Left lobe of liver (tissue), 2 donors: ENCODE data around the gene CZIB. TPM values are rescaled to one million over a fixed set of nuclear protein-coding genes. Genes with fewer than 3 reads are reported as not detected.
A peak's percentile ranks its signal among the peaks of the same experiment; 100 is the strongest.

Source experiments
- ATAC-seq: fragments of 200-7000 bp; cut with Tn5 transposase; one replicate; pipeline ENCODE4 v1.9.1; 2020; ENCODE audit warnings: mild to moderate bottlenecking, moderate library complexity
- DNase-seq: peaks from one replicate; pipeline ENCODE4 v3.0.0-alpha.2; 2020; ENCODE audit warnings: low spot score
- total RNA-seq: library from RNA; stranded (reverse); gene quantifications from one replicate; pipeline ENCODE4 v1.2.1, GENCODE V29; 2021
- donor health status: DM: no; HTN: no; CAD: no; lungs with moderate emphysema.
- donor health status: DM: no; HTN: yes; CAD: no.

The CZIB gene
- total RNA-seq = 27.7 TPM

DNA sequence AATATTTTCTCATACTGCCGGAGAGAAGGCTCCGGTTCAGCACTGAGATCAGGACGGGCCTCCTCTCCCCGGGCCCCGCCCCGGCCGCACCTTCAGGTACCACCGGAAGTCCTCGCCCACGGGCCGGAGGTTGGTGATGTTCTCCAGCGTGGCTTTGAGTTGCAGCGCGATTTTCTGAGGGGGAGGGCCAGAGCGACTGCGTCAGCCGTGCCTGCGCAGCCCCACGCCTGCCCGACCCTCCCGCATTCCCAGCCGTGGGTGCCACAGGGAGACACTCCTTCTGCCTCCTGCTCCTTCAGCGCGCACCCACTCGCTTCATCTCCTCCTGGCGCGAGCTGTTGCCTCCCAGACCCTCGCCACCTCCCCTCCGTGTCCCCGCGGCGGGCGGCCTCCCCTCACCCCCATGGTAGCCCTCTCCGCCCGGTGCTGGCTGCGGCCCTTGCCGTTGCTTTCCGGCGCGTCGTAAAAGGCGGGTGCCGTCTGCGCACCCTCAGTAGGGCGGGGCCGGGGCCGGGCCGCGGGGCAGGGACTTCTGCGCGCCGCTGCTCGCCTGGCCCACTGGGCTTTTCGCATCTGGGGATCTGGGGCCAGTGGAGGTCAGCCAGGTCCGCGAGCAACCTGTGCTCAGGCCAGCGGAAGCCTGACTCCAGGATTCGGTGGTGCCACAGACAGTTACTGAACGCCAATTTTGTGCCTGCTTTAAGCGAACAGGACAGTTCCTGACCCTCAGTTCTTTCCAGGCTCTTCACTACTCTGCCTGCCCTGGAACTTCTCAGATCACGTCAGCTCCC lies at the start of gene CZIB:
Gene CZIB, minus strand, starts transcription at position 464 of the 791 bp plus-strand sequence. Its CDS starts 59 bp downstream, at position 405.
- ATAC-seq (peak; percentile 91), DNase-seq (peak; percentile 97)

DNA sequence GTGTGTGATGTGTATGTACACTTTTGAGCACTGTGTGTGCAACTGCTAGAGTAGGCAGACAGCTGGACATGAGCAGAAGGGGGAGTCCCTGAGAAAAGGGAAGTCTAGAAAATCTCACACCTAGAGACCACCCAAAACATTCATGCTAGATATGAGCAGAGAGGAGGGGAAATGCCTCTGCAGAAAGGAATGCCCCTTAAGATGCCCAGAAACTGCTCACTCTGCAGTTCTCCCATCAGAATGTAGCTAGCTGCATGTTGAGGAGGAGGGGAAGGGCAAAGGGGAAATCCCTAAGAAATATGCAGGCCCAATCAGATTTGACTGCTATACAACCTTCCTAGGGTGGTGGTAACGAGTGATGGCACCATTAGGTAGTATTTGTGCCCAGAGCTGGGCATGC lies 49.7 kb upstream of the CZIB start:
- DNase-seq = no peak
- ATAC-seq = no peak

DNA sequence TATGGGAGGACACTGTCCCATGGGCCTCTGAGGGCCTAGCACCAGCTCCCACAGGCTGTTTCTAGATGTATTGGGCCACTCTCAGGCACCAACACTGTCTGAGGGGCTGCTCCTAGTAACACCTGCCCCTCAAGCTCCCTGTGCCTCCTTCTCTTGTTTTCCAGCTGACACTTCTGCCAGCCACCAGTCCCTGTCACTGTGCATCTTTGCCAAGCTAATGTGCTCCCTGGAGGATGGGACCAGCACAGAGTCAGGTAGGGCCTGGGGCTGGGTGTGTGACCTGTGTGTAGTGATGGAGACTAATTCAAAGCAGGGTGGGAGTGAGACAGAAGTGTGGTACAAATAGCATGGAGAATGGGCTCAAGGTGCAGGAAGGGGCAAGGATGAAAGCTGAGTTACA lies 47.3 kb upstream of the CZIB start:
- DNase-seq (no peak), ATAC-seq (no peak)

DNA sequence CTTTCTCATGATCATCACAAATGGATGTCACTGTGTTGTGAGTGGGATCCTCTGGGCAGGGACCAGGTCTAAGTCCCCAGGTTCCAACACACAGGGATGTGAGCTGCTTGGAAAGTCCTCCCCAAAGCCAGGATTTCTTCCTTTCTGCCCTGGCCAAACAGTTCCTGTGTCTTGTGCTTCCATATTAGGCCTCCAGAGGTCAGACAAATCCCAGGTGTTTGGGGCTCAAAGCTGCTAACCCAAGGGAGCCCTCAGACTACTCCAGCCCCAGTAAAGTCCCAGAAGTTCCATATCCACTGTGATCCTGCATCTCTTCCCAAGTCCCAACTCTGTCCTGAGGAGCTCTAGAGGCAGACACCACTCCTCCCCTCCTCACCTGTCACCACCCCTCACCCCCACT lies 45.6 kb upstream of the CZIB start:
- peak; percentile 42 for ATAC-seq
- DNase-seq = no peak

DNA sequence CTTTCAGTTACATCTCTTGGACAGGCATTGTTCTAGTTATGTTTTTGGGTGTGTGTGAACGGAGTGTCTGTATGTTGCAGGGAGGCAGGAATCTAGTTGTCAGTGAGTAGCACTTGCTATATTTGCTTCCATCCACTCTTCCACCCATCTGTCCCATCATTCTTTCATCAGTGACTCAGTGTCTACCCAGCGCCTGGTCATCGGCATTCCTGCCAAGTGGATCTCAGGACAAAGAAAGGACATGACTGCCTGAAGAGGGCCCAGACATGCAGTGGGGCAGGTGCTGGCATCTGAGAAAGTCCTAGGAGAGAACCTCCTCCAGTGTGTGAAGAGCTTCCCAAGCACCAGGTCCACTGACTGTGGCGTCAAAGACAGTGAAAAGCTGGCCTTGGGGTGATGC lies 45.1 kb upstream of the CZIB start:
- no peak for ATAC-seq
- no peak for DNase-seq

DNA sequence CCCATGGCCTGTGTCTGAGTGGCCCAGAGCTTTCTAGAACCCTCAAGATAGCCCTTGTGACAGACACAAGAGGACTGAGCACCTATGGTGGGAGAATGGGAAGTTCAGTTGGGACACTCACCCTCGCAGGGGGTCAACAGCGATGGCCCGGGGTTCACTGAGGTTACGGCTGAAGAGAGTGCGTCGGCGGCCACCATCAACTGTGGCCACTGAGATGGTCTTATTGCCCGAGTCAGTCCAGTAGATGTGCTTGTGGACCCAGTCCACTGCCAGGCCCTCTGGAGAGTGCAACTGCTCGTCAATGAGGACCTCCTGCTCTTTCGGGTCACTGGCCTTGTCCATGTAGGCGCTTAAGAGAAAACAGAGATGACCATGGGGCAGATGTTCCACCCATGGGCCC lies 43.6 kb upstream of the CZIB start:
- DNase-seq = no peak
- no peak for ATAC-seq

DNA sequence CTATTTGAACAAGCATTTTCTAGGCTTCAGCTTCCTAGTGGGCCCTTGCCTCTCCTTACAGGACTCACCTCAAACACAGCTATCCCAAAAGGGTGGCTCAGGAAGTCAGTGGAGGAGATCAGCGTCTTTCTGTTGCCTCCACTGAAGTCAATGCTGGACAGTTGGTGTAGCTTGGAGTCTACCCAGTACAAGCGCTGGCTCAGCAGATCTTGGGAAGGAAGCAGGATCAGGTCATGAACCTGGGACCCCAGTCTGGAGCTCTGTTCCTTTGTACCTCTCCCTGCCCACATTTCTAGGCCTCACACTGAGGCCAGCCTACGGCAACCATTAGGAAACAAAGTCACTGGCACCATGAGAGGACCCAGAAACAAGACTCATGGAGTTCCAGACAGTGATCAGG lies 41.6 kb upstream of the CZIB start:
- no peak for DNase-seq
- ATAC-seq = no peak

DNA sequence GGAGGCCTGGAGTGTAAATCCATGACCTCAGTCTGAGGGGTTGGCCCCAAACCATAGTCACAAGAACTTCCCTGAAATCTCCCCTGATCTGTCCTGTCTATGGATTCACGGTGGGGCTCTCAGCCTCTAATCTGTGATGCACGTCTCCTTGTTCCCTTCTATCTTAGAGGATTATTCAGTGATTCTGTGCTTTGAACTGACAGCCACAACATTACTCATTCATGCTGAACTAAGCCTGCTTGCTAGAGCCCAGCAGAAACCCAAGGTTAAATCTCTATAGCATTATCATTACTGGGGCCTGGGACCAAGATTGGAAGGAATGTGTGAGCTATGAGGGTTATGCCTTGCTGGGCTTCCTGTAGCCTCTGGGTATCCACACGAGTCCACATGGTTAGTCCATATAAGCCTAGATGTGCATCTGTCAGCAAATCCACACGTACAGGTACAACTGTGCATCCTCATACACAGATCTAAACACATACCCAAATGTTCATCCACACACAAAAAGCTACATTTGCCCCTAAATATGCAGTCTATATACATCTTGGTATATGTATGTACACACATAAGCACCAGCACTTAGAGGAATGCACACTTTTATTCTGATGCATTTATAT lies 40.3 kb upstream of the CZIB start:
- no peak for ATAC-seq
- no peak for DNase-seq

DNA sequence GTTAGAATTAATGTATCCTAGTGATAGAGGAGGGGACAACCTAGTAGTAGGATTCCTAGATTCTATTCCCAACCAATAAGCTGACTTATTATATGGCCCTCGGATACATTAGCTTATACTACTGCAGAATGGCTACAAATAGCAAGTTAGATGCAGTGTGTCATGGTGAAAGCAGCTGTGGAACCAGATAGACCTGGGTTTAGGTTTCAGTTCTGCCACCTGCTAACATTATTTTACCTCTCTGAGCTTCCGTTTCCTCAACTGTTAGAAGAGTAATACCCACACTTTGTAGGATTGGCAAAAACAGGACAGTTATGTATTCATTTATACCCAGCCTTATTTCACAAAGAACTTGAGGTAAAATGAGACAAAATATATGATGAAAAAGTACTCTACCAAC lies 39.5 kb upstream of the CZIB start:
- DNase-seq (no peak), ATAC-seq (no peak)

DNA sequence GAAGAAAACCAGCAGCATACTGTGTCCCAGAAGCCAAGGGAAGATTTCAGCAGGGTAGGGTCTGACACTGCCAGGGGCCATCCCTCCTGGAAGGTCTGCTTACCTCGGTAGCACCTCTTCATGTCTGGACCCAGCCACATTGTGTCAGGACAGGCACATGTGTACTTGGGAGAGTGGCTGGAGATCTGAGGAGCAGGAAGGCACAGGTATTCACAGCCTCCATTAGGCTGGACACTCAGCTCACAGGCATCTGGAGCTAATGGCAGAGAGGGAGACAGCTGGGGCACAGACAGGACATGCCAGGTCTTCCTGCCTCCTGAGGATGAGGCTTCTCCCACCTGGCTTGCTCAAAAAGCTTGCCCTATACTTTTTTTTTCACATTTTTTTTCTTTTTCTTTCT lies 37.8 kb upstream of the CZIB start:
- no peak for ATAC-seq
- peak; percentile 34 for DNase-seq

DNA sequence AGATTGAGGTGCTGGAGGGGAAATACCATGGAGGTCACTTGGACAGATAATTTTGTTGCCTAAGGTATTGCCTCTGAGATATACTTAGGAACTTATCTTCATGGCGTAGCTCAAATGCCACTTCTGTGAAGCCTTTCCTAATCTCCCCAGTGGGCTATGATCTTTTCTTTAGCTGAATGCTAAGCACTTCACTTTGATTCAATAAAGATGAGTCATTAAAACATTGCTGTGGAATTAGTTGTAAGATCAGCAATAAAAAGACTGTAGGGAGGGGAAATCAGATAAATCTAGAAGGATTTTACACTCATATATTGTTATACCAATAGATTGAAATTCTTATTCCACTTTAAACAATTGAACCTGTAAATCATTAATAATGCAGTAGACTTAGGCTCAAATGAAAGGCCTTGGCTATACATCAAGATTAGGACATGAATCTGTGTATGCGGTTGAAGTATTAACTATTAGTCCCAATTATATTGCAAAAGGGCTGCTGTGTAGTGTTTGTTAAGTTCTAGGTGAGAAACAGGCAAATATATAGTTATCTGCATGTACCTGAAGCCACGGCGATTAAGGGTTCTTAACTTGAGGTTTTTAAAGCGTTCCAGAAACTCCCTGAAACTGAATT lies 37.1 kb upstream of the CZIB start:
- ATAC-seq (no peak), DNase-seq (no peak)

DNA sequence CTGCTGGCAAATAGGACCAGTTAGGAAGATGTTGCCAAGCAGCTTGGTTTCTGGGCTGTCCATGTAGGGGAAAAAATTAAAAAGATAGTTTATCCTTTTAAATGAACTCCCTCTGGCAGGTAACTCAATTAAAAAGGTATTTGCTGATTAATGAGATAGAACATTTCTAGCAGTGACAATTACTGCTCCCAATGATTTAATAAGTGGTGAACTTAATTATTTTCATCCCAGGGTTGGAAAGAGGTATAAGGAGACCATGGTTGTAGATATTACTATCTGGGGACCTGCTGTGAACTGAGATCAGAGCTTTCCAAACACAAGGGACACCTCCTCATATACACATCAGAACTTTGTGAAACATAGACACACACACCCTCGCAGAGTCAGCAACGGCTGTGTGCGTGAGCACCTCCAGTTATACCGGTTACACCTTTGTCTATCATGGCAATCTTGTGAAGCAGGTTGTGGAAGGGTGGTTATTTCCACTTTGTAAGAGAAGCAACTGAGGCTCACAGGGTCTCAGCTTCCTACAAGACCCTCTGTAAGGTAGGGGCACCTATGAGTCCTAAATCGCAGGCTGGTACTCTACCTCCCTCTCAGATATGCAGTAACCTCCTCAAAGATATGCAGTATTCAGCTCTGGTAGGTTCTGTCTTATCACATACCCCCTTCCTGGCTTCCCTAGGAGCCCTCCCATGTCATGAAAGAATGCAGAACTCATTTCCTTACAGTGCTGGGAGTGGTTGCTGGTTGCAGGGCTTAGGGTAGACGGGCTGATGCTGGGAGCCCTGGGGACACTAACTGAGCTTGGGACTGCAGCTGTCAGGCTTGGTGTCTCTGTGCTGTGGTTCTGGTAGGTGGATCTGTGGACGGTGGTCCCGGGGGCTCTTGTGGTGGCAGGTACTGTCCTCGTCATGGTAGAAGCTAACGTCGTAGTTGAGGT lies 36.3 kb upstream of the CZIB start:
- DNase-seq = peak; percentile 21
- no peak for ATAC-seq

DNA sequence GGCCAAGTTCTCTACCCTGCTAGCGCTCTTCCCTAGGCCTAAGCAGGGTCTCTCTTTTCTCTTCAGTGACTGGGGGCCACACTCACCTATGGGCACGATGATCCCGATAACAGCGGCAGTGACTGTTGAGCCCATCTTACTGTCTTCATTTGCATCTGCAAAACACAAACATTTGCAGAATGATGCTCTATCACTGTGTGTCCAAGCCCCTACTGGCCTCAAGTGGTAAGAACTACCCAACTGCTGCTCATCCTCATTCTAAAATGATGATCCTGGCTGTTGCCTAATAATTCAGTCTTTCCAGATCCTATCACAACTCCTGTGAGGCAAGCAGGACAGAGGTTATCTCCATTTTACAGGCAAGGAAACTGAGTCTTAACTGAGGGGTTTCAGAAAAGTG lies 34.6 kb upstream of the CZIB start:
- DNase-seq = no peak
- no peak for ATAC-seq

DNA sequence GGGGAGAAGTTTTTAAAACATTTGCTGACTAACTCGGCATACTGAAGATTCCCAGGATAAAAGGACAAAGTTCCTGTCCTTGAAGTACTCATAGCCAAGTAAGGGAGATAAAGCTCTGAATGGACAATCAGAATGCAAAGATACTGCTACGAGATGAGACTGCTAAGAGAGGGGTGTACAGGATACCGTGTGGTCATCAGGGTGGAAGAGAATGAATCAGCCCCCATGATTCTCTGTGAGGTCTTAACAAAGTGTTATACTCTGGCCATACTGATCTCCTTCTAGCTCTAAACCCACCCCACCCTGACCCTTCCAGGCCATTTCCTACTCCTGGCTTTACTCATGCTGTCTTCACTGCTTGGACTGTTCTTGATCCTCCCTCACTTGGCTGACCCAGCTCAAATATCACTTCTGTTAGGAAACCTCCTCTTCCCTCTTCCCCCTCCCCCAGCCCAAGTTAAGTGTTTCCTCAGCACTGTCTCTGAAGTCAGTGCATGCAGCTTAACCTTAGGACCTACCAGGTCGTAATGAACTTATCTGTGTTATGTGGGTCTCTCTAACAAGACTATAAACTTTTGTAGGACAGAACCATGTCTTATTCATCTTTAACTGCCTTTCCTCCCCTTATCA lies 33.7 kb upstream of the CZIB start:
- ATAC-seq (no peak), DNase-seq (no peak)

DNA sequence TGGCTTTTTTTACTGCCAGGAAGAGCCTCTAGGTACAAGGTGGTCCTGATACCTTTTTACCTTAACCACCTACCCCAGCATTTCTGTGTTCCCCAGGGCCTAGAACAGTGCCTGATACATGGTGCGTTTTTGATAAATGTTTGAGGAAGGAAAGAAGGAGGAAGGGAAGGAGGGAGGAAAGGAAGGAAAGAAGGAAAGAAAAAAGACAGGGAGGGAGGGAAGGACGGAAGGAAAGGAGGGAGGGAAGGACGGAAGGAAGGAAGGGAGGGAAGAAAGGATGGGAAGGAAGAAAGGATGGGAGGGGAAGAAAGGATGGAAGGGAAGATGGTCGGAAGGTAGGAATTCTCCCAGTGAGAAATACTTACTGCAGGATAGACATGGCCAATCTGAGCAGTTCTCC lies 29.9 kb upstream of the CZIB start:
- ATAC-seq (no peak), DNase-seq (no peak)

DNA sequence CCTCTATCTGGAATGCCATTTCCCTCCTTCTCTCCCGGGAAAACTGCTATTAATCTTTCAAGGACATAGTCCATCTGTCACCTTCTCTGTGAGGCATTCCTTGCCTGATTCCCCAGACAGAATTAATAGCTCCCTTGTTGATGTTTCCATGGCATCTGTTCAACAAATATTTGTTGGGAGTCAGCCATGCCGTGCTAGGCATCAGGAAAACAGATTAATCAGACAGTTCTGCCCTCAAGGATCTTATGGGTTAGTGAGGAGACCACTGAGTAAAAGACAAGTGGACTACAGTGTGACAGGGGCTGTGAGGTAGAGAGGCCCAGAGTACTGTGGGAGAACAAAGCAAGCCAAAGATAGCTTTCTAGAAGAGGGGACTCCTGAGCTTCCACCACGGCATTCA lies 29.3 kb upstream of the CZIB start:
- DNase-seq = no peak
- no peak for ATAC-seq

DNA sequence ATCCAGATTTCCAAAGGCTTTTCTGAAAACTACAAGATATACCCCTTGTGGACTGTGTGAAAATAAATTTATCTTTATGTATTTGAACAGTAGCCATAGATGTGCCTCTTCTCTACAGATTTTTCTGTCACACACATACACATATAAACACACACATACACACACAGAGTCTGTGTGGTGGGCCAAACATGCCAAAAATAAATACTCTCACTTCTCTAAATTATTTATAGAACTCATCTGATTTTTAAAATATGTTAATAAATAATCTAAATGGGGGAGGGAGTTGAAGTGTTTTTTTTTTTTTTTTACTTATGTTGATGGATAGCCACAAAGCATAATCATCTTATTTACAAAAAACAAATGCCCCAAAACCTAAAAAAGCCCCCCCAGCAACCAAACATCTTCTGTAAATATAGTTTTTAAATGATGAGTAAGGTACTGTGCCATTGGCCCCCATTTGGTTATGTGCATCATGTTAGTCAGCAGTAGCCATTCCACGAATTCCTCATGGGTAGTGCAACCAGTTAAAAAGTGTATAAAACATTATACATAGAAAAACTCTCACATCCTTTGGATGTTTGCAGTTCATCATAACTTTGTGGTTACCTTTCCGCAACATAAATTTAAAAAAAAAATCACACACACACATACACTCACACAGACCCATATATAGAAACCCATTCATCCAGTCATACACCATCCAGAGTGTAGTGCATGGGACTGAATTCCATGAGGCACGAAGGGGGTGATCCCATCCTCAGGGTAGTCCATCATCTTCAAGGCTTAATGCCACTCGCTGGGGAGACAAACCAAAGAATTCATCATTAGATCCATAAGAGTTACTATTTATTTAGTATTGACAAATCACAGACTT lies 26.1 kb upstream of the CZIB start:
- no peak for DNase-seq
- ATAC-seq = no peak

DNA sequence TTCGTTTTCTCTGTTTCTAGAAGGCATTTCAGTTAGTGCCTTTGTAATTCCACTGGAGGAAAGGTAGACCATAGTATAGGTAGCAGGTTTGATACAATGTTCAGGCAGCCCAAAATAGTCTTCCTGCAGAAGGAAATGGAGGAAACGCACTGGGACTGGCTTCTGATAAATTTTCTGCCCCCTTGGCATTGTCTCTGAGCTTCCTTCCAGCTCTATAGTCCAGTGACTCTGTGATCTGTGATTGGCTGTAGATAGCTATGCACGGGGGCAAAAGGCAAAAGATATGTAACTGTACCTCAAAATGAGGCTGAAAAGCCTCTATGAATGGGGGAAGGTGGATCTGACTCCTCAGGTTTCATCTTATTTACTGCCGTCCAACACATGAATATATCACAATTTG lies 23.7 kb upstream of the CZIB start:
- ATAC-seq = peak; percentile 21
- DNase-seq = no peak

DNA sequence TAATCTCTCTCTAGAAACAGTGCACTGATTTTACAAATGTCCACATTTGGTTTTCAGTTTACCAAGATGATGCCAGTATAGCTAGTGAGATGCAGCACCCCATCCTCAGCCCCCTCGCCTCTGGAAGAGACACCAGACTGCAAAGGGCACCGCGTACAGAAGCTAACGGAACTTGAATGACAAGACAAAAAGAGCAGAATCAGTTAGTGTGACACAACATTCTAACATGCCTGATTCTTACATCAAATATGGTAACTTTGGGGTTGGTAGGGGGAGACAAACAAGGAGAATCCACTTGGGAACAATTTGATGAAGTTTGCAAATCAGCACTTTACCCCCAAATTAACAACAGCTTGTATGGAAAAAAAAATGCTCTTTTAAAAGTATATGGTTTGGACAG lies 21.9 kb upstream of the CZIB start:
- no peak for ATAC-seq
- DNase-seq = no peak

DNA sequence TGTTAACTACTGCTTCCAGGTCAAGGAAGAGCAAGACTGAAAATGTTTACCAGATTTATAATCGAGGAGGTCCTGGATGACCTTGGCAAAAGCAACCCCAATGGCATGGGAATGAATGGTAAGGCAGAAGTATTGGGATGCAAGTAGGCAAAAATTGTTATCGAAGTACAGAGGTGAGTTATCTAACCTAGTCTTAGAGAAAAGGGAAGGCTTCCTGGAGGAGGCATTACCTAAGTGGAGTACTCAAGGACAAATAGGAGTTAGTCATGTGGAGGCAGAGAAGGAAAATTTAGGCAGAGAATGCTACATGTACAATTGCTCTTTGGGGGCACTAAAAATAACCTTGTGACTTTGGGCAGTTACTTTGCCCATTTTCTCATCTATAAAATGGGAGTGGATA lies 21.4 kb upstream of the CZIB start:
- no peak for DNase-seq
- ATAC-seq = no peak
